HEK293 (cell line): ENCODE results near the gene GTF3C1.

Source experiments
- CTCF ChIP-seq: fragments of 450-650 bp; formaldehyde crosslinking; IDR thresholded peaks from 2 replicates; pipeline ENCODE4 v1.5.1; 2016; ENCODE audit warnings: missing biosample characterization, missing genetic modification characterization
- SP2 ChIP-seq: fragments of 450-650 bp; formaldehyde crosslinking; IDR thresholded peaks from 2 replicates; pipeline ENCODE4 v1.5.1; 2016; ENCODE audit warnings: missing biosample characterization, missing genetic modification characterization
- ZFHX2 ChIP-seq: fragments of 450-650 bp; formaldehyde crosslinking; conservative IDR thresholded peaks from 2 replicates; pipeline ENCODE4 v1.5.1; 2016; ENCODE audit warnings: missing biosample characterization, missing genetic modification characterization
- ZNF146 ChIP-seq: fragments of 450-650 bp; formaldehyde crosslinking; IDR thresholded peaks from 2 replicates; pipeline ENCODE4 v1.5.1; 2016; ENCODE audit warnings: missing biosample characterization, missing genetic modification characterization
- ZNF148 ChIP-seq: fragments of 450-650 bp; formaldehyde crosslinking; IDR thresholded peaks from 2 replicates; pipeline ENCODE4 v1.5.0; 2017; ENCODE audit warnings: missing biosample characterization, missing genetic modification characterization, borderline replicate concordance
- ZNF274 ChIP-seq, 2 experiments: fragments of 200-500 bp in 1 of 2; fragments of 450-650 bp in 1 of 2; sonication (Bioruptor generic) in 1 of 2; formaldehyde crosslinking in 1 of 2; IDR thresholded peaks; 2 replicates each; pipeline versions ENCODE4 v1.5.1 to v1.6.1; 2014 to 2016; ENCODE audit warnings: borderline replicate concordance in 1 of 2, inconsistent platforms in 1 of 2, low read length in 1 of 2, missing biosample characterization in 1 of 2, missing genetic modification characterization in 1 of 2
- ZNF280D ChIP-seq: fragments of 450-650 bp; formaldehyde crosslinking; IDR thresholded peaks from 2 replicates; pipeline ENCODE4 v1.5.1; 2016; ENCODE audit warnings: missing biosample characterization, missing genetic modification characterization
- ZNF549 ChIP-seq: fragments of 450-650 bp; IDR thresholded peaks from 2 replicates; pipeline ENCODE4 v1.5.1; 2018; ENCODE audit warnings: missing biosample characterization, missing genetic modification characterization, mild to moderate bottlenecking, inconsistent platforms, moderate library complexity
- ZNF580 ChIP-seq: fragments of 450-650 bp; formaldehyde crosslinking; IDR thresholded peaks from 2 replicates; pipeline ENCODE4 v1.5.1; 2016; ENCODE audit warnings: missing biosample characterization, missing genetic modification characterization
- ZNF704 ChIP-seq: fragments of 450-650 bp; formaldehyde crosslinking; IDR thresholded peaks from 2 replicates; pipeline ENCODE4 v1.5.1; 2016; ENCODE audit warnings: missing biosample characterization, missing genetic modification characterization
- ZNF777 ChIP-seq: fragments of 450-650 bp; formaldehyde crosslinking; IDR thresholded peaks from 2 replicates; pipeline ENCODE4 v1.5.1; 2017; ENCODE audit warnings: missing biosample characterization, missing genetic modification characterization, borderline replicate concordance
- ZSCAN30 ChIP-seq: fragments of 450-650 bp; IDR thresholded peaks from 2 replicates; pipeline ENCODE4 v1.5.1; 2018; ENCODE audit warnings: missing biosample characterization, mild to moderate bottlenecking, missing genetic modification characterization, moderate library complexity
- ZSCAN4 ChIP-seq: fragments of 450-650 bp; formaldehyde crosslinking; IDR thresholded peaks from 2 replicates; pipeline ENCODE4 v1.5.1; 2017; ENCODE audit warnings: missing biosample characterization, missing genetic modification characterization

- no peak for TF ChIP-seq ZSCAN30 (tag by site-specific recombination)
- no peak for TF ChIP-seq ZNF146
- TF ChIP-seq ZNF704 (tag by site-specific recombination): no peak
- TF ChIP-seq SP2 (tag by site-specific recombination): no peak
- TF ChIP-seq ZFHX2: no peak
- no peak for TF ChIP-seq ZNF280D (tag by site-specific recombination)
- TF ChIP-seq ZNF274 (IDR thresholded peaks at IDR 0.05; ENCODE audit: low read length): no peak
- TF ChIP-seq ZNF274 (tag by site-specific recombination; IDR thresholded peaks at IDR 0.05; ENCODE audit: borderline replicate concordance): no peak
- no peak for TF ChIP-seq CTCF (tag by site-specific recombination)
- TF ChIP-seq ZSCAN4 (tag by site-specific recombination): no peak
- TF ChIP-seq ZNF580 (tag by site-specific recombination): no peak
- no peak for TF ChIP-seq ZNF148 (tag by site-specific recombination)
- no peak for TF ChIP-seq ZNF777
- TF ChIP-seq ZNF549 (tag by site-specific recombination): no peak
Measured at GRCh38 chr16:27498916-27499658, 50.6 kb downstream of the GTF3C1 start.
